ENCODE measurements around the gene POU2AF2.
"Not testable (repeated sequence)": the region's sequence is repeated elsewhere in the genome, so short reads cannot be mapped to it uniquely, and the experiment has no call there.

Gene POU2AF2

DNA sequence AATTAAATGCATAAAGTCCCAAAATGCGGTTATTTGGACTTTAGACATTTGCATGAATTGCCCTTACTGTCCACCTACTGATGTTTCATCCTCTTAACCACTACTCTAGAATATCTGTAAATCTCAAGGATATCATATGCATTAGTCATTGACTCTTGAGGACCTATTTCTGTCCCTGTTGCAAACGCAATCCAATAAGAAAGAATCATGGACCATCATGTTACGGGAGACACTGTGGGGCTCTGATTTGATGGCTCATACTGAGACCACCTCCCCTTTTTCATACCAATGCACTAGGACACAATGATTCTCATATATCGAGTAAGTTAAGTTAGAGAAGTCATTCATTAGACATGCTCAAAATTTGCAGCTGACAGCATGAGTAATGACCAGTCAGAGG lies 14.4 kb downstream of the POU2AF2 start:
- no peak for DNase-seq

DNA sequence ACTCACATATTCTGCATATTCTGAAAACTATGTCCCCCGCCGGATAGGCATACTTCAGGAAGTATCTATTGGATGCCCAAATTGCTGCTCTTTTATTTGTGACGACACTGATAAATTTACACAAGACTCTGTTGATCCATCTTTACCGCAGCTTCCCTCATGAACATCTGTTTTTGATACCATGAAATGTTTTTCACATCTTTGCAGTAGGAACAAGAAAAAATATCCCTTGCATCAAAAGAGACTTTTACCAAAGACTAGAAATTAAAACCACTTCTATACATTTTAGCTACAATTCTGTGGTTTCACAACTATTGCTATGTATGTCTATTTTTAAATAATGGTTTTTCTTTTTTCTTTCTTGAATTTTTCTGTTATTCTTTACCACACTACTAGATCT lies 15.3 kb downstream of the POU2AF2 start:
- no peak for DNase-seq

DNA sequence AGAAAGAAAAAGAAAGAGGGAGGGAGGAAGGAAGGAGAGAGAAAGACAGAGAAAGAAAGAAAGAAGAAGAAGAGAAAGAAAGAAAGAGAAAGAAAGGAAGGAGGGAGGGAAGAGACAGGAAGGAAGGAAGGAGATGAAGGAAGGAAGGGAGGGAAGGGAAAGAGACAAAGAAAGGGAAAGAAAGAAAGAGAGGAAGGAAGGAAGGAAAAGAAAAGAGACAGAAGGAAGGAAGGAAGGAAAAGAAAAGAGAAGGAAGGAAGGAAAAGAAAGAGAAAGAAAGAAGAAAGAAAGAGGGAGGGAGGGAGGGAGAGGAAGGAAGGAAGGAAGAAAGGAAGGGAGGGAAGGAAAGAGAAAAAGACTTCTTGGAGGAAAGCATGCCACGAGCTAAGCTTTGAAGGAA lies 19.1 kb downstream of the POU2AF2 start:
- DNase-seq: no peak

DNA sequence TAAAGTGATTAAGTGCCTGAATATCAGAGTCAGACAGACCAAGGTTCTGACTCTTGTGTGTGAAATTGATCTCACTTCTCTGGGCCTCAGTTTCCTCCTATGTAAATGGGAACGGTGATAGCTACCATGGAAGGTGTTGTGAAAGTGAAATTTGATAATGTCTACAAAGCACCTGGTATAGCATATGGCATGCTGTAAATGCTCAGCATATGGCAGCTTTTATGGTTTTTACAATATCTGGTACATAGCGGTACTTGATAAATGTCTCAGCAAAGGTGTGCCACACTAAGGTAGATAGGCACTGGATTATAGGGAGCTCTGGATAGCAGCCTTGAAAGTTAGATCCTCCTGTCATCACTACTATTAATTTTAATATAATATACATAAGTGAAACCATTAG lies 19.9 kb downstream of the POU2AF2 start:
- no peak for DNase-seq

DNA sequence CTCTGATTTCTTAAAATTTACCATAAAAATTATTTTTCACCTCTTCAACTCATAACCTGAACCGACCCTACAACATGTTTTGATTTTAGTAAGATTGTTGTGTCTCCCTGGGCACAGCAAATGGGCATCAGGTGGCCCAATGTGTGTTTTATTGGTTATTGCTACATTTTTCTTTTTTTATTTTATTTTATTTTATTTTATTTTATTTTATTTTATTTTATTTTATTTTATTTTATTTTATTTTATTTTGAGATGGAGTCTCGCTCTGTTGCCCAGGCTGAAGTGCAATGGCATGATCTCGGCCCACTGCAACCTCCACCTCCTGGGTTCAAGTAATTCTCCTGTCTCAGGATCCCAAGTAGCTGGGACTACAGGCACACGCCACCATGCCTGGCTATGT lies 22.8 kb downstream of the POU2AF2 start:
- DNase-seq: not testable (repeated sequence)

DNA sequence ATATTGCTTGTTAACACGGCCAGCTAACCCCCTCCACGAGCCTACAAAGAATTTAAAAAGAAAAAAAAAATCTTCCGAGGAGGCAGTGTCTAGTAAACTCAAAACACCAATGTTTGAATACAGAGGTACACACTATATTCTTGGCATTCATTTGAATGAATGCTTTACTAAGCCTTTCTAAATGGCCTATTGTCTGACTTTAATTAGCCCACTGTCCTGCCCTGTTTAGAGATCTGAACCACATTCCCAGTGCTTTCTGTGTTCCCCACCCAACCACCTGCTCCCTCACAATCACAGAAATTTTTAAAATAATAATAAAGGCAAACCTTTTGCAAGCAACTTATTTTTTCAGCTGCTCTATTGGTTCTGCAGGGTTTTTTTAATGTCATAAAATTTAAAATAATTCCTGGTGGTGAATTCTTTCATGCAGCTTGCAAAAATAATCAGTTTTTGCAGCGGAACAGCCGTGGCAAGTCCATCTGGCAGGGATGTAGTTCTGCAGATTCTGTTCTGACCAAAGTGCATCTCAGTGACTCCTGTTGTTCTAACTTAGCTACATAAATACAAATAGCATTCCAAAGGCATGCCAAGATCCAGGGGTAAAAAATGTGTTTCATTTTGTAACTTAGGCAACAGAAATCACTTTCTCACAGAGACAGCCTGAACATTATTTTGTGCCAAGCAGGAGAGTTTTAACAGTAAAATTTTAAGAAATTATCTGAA lies 23.8 kb downstream of the POU2AF2 start:
- DNase-seq: no peak

DNA sequence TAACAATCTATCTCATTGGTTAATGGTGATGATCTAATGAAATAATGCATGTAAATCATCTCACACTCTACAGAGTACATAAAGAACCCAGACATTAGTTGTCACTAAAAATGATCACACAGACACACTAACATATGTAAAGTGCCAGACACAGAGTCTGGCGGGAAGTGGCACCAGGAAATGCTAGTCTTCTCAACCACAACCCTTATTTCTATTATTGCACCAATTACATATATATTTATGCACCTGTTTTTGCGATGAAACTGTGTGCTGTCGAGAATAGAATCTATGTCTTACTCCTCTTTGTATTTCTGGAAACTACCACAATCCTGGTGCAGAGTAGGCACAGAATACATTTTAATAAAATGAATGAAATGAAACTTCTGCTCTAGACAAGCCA lies 26.9 kb downstream of the POU2AF2 start:
- no peak for DNase-seq

DNA sequence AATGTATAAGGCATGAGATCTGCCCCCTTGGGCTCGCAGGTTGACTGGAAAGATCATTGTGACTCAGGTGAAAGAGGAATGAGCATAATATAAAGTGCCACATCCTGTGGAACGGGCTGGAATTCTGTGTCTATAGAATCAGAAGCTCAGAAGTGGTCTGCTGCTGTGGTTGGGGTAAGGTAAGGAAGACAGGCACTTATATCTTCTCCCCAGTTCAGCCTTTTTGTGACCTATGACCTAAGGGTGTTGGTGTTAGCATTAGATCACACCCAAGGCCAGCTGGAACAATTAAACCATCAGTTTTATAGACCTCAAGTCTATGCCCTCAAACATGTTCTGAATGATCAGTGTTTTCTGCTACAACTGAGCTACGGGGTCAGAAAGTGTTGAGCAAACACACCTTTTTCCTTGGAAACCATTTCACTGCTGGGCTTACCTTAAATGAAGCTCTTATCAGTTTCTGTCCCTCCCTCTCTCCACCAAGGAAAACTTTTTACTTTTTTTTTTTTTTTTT lies 37.1 kb downstream of the POU2AF2 start:
- DNase-seq: no peak

DNA sequence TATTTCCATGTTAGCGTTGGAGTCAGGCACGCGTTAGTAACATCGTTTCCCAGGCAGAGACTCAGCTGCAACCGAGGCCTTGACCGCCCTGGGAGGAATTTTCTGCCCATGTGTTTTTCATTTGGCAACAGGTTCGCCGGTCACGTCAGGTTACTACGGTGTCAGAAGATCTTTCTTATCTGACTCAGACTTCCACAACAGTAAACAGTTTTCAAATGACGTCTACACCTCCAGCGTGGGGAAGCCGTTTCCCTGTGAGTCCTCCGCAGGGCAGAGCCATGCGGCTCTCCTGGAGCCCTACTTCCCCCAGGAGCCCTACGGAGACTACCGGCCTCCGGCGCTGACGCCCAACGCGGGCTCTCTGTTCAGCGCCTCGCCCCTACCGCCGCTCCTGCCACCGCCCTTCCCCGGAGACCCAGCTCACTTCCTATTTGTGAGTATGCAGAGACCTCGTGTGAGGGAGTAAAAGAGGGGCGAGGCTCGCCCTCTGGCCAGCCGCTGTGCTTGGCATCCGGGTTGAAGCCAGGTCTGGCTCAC lies 38.5 kb downstream of the POU2AF2 start:
- no peak for DNase-seq

DNA sequence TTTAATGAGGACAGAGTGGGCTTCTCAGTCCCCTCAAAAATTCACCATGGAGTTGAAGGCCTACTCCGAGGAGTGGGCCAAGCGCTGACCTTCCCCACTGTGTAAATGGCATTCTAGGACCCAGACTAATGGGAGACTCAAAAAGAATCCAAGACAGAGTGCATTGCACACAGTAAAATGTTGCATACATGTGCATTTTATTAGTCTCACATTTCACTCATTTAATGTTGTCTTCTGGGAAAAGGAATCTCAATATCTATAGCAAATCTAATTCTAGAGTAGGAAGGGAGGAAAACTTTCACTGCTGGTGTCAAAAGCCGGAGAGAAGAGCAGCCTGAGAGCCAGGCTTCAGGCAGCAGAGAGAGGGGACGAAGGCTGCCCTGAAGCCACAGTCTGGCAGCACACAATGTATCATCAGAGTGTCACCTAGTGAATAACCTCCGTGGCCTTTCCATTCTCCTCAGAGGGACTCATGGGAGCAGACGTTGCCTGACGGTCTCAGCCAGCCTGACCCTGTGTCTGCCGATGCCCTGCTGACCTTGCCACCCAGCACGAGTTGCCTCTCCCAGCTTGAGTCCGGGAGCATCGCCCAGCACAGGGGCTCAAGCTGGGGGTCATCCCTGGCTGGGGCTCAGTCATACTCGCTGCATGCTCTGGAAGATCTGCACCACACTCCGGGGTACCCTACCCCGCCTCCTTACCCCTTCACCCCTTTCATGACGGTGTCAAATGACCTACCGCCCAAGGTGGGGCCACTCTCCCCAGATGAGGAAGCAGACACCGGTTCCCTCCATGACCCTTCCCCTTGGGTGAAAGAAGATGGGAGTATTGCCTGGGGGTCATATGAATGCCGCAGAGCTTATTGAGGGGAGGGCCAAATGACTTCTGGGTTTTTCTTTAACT lies 39.9 kb downstream of the POU2AF2 start:
- no peak for DNase-seq

DNA sequence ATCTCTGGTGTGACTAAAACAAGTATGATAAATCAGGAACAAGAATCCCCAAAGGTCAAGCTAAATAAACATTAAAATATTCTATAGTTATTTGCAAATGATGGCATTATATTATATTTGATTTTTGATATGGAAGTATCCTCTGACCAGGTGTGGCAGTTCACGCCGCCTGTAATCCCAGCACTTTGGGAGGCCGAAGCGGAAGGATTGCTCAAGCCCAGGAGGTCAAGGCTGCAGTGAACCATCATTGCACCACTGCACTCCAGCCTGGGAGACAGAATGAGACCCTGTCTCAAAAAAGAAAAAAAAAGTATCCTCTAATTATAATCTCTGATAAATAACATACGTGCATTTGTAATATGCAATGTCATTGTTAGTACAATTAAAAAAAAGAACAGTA lies 46.2 kb downstream of the POU2AF2 start:
- no peak for DNase-seq

DNA sequence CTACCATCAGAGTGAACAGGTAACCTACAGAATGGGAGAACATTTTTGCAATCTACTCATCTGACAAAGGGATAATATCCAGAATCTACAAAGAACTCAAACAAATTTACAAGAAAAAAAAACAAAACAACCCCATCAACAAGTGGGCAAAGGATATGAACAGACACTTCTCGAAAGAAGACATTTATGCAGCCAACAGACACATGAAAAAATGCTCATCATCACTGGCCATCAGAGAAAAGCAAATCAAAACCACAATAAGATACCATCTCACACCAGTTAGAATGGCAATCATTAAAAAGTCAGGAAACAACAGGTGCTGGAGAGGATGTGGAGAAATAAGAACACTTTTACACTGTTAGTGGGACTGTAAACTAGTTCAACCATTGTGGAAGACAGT lies 46.9 kb downstream of the POU2AF2 start:
- not testable (repeated sequence) for DNase-seq

DNA sequence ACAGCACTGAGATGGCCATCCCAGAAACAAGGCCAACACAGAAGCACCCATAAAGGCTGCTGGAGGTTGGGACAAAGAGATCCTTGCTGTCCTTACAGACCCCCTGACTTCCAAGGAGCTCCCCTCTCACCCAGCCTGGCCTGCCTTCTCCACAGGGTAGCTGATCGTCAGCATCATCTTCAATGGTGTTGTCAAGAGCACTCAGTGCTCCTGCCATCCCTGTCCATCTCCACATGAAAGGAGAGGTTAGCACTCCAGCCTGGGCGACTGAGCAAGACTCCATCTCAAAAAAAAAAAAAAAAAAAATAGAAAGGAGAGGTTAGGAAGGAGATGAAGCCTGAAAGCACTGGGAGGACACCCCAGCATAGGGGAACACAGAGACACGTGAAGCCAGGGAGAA lies 50.7 kb downstream of the POU2AF2 start:
- no peak for DNase-seq

DNA sequence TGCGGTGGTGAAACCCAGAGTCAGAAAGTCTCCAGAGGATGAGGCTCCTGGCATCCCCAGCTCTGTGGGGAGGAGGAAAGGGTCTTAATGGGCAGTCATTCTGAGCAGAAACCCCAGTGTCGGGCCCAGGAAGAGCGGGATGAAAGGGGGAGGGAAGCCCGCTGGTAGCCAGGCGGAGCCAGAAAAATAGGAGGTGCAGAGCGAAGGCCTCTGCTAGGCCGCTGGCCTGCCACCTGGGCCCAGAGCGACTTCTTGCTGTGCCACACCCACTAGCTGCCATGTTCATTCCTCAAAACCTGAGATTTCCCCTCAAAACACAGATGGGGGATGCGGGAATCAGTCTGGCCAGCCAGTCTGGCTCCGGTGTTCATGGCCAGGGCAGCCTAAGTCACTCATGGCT lies 52.2 kb downstream of the POU2AF2 start:
- DNase-seq: no peak

DNA sequence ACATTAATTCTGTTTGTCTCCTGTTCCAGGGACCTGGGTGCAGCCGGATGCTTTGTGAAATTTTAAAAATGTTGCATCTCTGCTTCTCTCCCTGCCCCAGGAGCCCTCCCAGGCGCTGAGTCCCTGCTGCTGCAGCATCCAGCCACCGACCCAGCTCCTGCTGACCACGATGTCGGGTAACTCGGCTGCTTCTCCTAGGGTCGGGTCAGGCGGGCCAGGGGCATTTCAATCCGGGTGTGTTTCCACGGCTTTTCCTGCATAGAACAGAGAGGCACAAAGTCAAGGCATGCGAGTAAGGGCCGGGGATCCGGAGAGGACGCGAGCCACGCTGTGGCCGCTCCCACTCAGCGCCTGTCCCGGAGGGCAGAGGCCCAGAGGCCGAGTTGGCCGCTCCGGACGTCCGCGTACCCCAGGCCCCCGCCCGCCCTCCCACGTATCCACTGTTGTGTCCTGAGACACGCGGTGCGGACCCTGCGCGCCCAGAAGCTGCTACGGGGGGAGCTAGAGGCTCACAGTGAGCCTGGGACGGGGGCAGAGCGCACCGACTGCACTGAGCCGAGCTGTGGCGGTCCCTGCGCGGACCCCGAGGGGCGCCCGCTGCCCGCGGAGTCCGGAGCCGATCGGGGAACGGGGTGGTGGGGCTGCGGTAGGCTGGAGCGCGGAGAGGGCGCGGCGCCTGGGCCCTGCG lies 53.0 kb downstream of the POU2AF2 start, which contains the start of gene POU2AF3:
TSS of gene POU2AF3 (plus strand) at position 134 of the 688 bp plus-strand sequence. CDS start at position 170, 36 bp downstream.
- DNase-seq: no peak

DNA sequence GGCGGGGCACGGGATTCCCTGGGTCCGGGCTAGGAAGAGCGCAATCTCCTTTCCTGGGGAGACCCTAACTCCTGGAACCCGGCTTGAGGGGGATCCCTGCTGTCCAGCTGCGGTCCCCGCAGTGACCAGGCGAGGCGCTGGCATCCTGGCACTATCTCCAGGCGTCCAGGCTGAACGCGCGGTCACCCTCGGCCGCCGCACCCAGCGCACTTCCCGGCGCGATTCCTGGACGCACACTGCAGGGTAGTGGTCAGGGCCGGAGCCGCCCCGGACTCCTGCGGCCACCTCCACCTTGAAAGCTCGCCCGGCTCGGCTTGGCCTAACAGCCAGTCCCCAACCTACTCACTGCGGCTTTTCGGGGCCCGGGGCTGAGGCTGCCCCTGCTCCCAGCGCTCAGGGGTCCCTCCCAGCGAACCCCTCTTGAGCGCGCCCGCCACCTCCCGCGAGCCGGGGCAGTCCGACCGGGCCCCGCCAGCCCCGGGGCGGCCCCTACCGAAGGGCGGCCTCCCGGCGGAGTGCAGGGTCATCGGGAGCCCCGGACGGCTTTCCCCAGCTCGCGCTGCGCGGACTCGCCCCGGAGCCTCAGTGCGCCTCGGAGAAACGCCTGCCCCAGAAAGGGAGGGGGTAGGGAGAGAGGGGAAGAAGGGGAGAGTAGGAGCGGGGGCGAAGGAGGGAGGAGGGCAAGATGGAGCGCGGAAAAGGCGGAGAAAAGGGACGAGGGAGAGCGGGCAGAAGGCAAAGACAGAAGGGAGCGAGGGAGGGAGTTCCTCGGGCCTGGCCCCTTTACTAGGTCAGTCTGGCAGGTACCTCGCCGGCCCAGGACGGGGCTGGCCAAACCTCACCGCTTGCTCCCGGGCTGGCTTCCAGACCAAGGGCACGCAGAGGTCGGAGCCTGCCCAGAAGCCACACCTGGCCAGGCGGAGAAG lies 53.8 kb downstream of the POU2AF2 start:
- DNase-seq: no peak

DNA sequence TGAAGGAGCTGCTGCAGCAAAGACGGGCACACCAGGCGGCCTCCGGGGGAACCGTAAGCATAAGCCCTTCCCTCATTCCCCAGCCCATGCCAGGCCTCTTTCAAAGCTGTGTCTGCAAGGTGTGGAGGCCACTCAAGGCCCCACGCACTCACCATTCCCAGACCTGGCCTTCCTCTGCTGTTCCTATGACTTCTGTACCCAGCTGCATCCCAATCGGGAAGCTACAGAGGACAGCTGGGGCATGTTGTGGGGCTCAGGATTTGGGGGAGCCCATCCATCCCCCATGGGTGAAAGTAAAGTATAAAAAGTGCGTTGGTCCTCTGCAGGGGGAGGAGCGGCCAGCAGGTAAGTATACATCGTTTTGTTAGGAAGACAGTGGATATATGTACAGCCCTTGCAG lies 55.0 kb downstream of the POU2AF2 start:
- no peak for DNase-seq

DNA sequence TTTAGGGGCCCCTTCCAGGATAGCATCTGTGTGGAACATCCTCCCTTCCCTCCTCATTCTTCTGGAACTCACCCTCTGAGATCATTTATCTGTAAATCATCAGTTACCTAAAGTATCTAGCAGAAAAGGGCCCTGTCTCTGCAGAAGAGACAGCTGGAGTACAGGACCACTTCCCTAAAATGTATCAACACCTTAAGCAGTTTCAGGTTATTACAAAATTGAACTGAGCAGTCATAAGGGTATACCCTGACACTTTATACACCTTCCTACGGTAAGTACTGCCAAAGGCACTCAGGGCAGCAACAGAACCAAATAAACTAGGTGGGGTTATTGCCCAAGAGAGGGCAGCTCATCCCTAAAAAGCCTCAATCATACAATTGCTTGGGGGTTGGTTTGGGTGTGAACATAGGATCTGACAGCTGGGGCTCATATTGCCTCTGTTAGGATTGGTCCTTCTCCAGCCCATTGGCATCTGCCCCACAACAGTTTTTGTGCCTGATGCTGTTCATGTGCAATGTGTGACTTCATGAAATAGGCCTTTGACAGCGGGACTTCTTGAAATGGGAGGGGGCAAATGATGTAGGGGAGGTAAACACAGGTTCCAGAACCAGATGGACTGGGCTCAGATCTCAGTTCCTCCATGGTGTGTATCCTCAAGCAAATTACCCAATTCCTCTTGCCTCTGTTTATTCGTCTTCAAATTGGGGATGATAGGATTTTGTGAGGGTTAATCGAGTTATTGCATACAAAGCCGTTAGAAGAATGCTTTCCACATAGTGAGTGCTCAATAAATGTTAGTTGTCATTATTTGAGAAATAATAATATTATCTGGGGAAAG lies 55.7 kb downstream of the POU2AF2 start:
- peak; percentile 74 for DNase-seq

DNA sequence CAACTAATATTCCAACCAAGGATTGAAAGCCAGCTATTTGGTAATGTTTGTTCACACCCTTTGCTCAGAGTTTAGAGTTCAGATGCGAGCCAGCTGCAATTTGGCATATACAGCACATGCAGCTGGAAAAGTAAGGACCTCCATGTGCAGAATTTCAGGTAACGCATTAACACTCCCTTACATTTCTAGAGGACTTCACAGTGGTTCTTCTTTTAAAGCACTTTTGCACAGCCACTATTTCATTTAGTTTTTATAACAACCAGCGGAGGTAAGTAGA lies 56.3 kb downstream of the POU2AF2 start:
- DNase-seq: peak; percentile 54

DNA sequence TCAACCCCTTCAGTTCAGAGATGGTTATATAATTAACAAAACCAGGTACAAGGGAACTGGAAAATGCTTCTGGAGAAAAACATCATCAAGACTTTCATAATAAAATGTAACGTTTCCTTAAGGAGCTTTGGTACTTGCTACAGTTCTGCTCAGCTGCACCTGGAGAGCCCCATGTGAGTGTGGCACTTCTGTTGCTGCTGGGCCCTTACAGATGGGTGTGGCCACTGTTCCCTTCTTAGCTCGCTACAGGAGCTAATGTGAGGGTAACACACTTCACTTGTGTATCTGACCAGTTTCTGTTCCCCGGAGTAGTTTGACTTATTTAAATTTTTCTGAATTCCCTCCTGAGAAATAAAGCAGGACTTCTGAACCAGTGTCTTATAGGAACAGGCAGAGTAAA lies 56.8 kb downstream of the POU2AF2 start:
- DNase-seq: peak; percentile 32

DNA sequence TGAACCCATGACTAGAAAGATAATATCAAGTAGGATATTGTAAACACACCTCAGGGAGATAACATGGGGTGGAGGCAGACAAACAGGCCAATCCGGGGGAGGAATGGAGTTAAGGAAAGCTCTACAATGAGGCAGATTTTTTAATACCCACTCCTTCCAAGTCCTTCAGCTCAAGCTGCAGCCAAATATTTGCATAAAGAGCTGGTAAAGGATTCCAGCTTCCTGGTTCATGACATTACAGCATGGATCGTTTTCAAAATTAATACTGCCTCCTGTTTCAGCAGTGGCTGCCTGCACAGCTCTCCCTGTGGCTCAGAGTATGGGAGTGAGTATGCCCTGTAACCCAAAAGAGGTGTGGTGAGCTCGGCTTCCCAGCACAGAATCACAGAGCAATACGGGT lies 57.9 kb downstream of the POU2AF2 start:
- peak; percentile 72 for DNase-seq
